ENCODE measurements around the gene HS3ST4.

HS3ST4 gene

DNA sequence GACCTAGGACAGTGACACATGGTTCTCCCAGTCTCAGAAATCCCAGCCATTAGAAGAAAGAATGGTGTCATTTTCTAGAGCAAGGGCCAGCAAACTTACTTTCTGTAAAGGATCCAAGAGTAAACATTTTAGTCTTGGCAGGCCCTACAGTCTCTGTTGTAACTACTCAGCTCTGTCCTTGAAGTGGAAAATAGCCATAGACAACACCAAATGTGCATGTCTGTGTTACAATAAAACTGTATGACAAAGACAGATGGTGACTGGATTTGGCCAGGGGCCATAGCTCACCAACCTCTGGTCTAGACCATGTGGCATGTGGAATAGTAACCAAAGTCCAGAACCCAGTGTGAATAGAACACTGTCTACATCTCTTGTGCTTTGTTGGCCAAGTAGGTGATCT, 286.5 kb downstream of the HS3ST4 start:
- Histone ChIP-seq H3K27ac (no peak overlapping the region), H3K9ac (no peak overlapping the region), H3K36me3 (ENCODE audit: insufficient read depth) (no peaks in the 10 kb centered on the region), H2AFZ (ENCODE audit: low read depth) (no peak overlapping the region), H3K4me3 (IDR thresholded peaks at IDR 0.05; ENCODE audit: insufficient read depth, low read depth, low read length) (no peak overlapping the region), H4K20me1 (ENCODE audit: insufficient read depth) (no peaks in the 10 kb centered on the region), H3K79me2 (ENCODE audit: insufficient read depth, low read depth) (no peaks in the 10 kb centered on the region), H3K4me2 (no peak overlapping the region), H3K27me3 (ENCODE audit: insufficient read depth, low read depth) (no peaks in the 10 kb centered on the region), H3K4me1 (ENCODE audit: low read depth, poor library complexity, severe bottlenecking) (no peaks in the 10 kb centered on the region)
- TF ChIP-seq, protein P1, sequence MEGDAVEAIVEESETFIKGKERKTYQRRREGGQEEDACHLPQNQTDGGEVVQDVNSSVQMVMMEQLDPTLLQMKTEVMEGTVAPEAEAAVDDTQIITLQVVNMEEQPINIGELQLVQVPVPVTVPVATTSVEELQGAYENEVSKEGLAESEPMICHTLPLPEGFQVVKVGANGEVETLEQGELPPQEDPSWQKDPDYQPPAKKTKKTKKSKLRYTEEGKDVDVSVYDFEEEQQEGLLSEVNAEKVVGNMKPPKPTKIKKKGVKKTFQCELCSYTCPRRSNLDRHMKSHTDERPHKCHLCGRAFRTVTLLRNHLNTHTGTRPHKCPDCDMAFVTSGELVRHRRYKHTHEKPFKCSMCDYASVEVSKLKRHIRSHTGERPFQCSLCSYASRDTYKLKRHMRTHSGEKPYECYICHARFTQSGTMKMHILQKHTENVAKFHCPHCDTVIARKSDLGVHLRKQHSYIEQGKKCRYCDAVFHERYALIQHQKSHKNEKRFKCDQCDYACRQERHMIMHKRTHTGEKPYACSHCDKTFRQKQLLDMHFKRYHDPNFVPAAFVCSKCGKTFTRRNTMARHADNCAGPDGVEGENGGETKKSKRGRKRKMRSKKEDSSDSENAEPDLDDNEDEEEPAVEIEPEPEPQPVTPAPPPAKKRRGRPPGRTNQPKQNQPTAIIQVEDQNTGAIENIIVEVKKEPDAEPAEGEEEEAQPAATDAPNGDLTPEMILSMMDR (conservative IDR thresholded peaks at IDR 0.05; ENCODE audit: low read depth, low read length), result no peak

DNA sequence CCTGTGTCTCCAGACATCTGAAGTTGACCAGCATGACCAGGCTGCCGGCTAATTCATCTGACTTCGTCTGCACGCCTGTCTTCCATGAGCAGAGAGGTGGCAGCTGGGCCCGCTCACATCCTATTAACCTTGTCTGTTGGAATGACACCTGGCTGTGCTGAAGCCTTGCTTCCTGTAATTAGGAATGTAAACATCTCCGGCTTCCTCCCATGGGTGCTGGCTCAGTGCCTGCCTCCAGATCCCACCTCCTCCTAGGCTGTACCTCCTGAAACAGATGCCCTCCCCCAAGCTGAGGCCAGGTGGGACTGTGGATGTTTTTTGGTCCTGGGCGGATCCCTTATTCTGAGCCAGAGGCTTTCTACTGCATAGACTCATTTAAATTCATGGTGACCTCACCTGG, 296.3 kb downstream of the HS3ST4 start:
- Histone ChIP-seq H3K27me3 (ENCODE audit: insufficient read depth, low read depth) (no peaks in the 10 kb centered on the region), H3K4me1 (ENCODE audit: low read depth, poor library complexity, severe bottlenecking) (no peaks in the 10 kb centered on the region), H4K20me1 (ENCODE audit: insufficient read depth) (no peaks in the 10 kb centered on the region), H3K4me3 (IDR thresholded peaks at IDR 0.05; ENCODE audit: insufficient read depth, low read depth, low read length) (no peak overlapping the region), H3K9ac (no peak overlapping the region), H3K36me3 (ENCODE audit: insufficient read depth) (no peaks in the 10 kb centered on the region), H3K79me2 (ENCODE audit: insufficient read depth, low read depth) (no peaks in the 10 kb centered on the region), H2AFZ (ENCODE audit: low read depth) (no peak overlapping the region), H3K27ac (no peak overlapping the region), H3K4me2 (no peak overlapping the region)
- TF ChIP-seq, protein P1 (conservative IDR thresholded peaks at IDR 0.05; ENCODE audit: low read depth, low read length), result no peak

DNA sequence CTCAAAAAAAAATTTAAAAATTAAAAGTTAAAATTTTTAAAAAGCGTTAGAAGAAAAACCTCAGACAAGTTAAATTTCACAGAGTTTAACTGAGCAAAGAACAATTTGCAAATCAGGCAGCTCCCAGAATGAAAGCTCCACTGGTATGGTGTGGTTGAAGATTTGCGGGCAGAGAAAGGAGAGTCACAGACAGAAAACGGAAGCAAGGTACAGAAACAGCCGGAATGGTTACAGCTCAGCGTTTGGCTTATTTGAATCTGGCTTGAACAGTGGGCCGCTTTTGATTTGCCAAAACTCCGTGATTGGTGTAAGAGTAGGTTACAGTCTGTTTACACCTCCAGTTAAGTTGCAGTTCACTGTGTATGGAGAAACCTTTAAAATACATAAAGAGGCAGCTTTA, 297.1 kb downstream of the HS3ST4 start:
- TF ChIP-seq, protein P1 (conservative IDR thresholded peaks at IDR 0.05; ENCODE audit: low read depth, low read length), result no peak
- H4K20me1 ChIP-seq (ENCODE audit: insufficient read depth), result no peaks in the 10 kb centered on the region
- no peaks in the 10 kb centered on the region for H3K27me3 ChIP-seq (ENCODE audit: insufficient read depth, low read depth)
- H3K4me2 ChIP-seq, result no peak overlapping the region
- H3K36me3 ChIP-seq (ENCODE audit: insufficient read depth), result no peaks in the 10 kb centered on the region
- H2AFZ ChIP-seq (ENCODE audit: low read depth), result no peak overlapping the region
- no peak overlapping the region for H3K4me3 ChIP-seq (IDR thresholded peaks at IDR 0.05; ENCODE audit: insufficient read depth, low read depth, low read length)
- H3K4me1 ChIP-seq (ENCODE audit: low read depth, poor library complexity, severe bottlenecking), result no peaks in the 10 kb centered on the region
- H3K79me2 ChIP-seq (ENCODE audit: insufficient read depth, low read depth), result no peaks in the 10 kb centered on the region
- H3K27ac ChIP-seq, result no peak overlapping the region
- H3K9ac ChIP-seq, result no peak overlapping the region

DNA sequence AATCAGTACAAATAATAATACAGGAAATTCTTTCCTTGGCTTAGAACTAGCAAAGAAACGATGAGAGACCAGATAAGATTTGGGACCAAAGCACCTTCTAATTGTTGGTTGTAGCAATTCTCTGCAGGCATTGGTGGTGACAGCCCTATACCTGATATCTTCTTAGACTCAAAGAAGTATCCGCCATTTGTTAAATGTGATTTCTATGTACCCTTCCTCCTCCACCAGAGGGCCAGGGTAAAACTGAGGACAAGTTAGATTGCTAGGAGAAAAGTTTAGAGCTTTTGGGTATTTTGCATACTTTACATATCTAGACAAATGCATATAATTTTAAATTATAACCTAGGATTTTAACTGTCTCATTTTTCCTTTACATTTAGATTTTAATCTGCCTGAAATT, 304.3 kb downstream of the HS3ST4 start:
- Histone ChIP-seq H3K4me3 (IDR thresholded peaks at IDR 0.05; ENCODE audit: insufficient read depth, low read depth, low read length) (no peak overlapping the region), H3K4me2 (no peak overlapping the region), H3K27me3 (ENCODE audit: insufficient read depth, low read depth) (no peaks in the 10 kb centered on the region), H3K36me3 (ENCODE audit: insufficient read depth) (no peaks in the 10 kb centered on the region), H3K4me1 (ENCODE audit: low read depth, poor library complexity, severe bottlenecking) (no peaks in the 10 kb centered on the region), H4K20me1 (ENCODE audit: insufficient read depth) (no peaks in the 10 kb centered on the region), H3K9ac (no peak overlapping the region), H3K27ac (no peak overlapping the region), H2AFZ (ENCODE audit: low read depth) (no peak overlapping the region), H3K79me2 (ENCODE audit: insufficient read depth, low read depth) (no peaks in the 10 kb centered on the region)
- TF ChIP-seq, protein P1 (conservative IDR thresholded peaks at IDR 0.05; ENCODE audit: low read depth, low read length), result no peak
